GM18868 (cell line): ENCODE data around the gene LTBP1.

Experiments
- ATAC-seq: cut with Tn5 transposase; IDR thresholded peaks from one replicate; pipeline ENCODE4 v1.9.1; 2021; ENCODE audit warnings: mild to moderate bottlenecking, moderate library complexity; ENCODE audit not compliant: unreplicated experiment

The LTBP1 gene

GRCh38 chr2:33008716-33009115, 62.0 kb downstream of the LTBP1 start:
- no peak for ATAC-seq

GRCh38 chr2:33009249-33009648, 62.5 kb downstream of the LTBP1 start:
- no peak for ATAC-seq

GRCh38 chr2:33011373-33011772, 64.6 kb downstream of the LTBP1 start:
- no peak for ATAC-seq

- no peak for ATAC-seq
Measured at GRCh38 chr2:33011941-33012340, 65.2 kb downstream of the LTBP1 start.

DNA sequence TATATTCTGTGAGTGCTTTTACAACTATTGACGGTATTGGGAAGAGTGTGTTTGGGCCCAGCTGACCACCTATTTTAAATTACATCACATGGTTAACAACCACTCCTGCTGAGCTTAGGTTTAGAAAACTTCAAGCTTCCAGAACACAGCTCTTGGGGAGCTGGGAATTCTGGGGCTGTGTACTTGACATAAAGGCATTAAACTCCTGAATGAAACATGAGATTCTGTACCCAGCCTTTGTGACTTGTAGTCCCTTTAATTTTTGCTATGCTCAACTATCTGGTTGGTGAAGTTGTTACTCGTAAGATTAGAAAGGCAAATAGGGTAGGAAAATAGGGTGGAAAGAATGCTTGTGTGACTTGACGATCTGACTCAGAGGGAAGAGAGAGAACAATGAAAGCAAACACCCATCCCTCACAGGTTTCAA, 66.9 kb downstream of the LTBP1 start:
- ATAC-seq, result no peak

- no peak for ATAC-seq
Measured at GRCh38 chr2:33014268-33014667, 67.5 kb downstream of the LTBP1 start.

DNA sequence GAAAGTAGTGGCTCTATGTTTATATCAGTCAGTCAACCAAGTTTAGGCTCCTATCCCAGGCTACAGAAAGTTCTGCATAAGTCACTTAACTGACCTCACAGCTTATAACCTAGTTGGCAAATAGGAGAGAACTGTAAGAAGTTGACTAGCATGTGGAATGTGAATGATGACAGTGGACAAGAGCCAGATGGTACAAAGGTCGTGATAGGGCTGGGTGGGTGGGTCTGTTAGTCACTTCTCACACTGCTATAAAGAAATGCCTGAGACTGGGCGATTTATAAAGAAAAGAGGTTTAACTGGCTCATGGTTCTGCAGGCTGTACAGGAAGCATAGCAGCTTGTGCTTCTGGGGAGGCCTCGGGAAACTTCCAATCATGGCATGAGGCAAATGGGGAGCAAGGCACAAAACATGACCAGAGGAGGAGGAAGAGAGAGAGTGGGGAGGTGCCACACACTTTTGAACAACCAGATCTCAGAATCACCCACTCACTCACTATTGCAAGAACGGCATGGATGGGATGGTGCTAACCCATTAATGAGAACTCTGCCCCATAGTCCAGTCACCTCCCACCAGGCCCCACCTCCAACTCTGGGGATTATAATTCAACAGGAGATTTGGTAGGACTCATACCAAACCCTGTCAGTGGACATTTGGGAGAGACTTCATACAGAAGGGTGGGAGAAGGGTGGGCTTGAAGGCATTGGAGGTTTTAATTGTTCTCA, 68.8 kb downstream of the LTBP1 start:
- ATAC-seq, result no peak

GRCh38 chr2:33018271-33018670, 71.5 kb downstream of the LTBP1 start:
- no peak for ATAC-seq

DNA sequence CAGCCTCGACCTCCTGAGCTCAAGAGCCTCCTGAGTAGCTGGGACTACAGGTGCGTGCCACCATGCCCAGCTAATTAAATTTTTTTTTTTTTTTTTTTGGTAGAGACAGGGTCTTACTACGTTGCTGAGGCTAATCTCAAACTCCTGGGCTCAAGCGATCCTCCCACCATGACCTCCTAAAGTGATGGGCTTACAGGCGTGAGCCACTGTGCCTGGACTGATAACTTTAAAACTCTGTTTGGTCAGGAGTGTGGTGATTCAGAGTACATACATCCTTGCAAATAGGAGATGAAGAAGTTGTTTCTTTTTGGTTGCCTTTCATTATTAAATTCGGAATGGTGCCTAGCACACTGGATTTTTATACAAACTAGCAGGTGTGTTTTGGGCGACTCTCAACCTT, 73.0 kb downstream of the LTBP1 start:
- ATAC-seq, result no peak

GRCh38 chr2:33020883-33021282, 74.1 kb downstream of the LTBP1 start:
- ATAC-seq, result no peak

- ATAC-seq, result no peak
Measured at GRCh38 chr2:33021542-33022227, 74.9 kb downstream of the LTBP1 start.

DNA sequence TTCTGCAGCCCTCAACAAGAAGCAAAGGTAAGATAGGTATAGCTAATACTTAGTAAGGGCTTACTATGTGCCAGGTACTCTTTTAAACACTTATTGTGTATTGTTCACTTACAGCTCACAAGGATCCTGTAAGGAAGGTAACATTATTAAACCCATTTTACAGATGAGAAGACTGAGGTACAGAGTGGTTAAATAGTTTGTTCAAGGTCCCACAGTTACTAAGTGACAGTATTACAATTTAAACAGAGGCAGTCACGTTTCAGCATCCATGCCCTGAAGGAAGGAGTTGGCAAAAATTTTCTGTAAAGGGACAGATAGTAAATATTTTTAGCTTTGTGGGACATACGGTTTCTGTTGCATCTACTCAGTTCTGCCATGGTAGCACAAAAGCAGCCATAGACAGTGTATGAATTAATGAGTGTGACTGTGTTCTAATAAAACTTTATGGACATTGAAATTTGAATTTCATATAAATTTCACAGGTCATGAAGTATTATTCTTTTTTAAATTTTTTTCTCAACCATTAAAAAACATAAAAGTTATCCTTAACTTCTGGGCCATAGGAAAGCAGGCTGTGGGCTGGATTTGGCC, 75.7 kb downstream of the LTBP1 start:
- ATAC-seq, result no peak

DNA sequence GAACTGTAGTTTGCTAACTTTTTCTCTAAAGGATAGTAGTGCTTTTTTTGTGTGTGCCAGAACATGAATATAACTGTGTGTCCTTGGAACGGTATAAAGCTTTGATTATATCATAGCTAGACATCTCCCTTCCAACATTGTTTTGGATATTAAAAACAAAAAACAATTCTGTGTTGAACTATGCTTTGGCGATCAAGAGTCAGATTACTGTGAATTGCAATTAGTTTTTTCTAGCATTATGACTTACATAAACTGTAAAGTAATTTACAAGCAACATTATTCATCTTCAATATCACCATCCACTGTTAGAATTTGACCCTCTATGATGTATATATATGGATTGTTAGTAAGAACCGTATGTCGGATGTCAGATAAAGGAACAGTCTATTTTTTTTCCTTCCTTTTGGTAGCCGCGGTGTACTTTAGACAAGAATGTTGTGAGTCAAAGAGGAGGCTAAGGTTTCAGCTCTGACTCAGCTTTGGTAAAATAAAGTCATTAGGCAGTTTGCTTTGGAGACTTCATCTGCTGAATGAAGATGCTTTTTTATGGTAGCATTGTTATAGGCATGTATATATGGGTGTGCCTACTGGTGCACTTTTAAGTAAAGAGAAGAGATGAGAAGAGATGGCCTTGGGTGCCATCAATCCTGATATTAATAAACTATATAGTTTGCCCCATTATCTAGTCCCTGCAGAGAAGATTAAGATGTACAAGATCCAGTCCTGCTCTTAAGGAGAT, 76.4 kb downstream of the LTBP1 start:
- no peak for ATAC-seq

- ATAC-seq, result no peak
Measured at GRCh38 chr2:33023728-33024500, 77.2 kb downstream of the LTBP1 start.

- no peak for ATAC-seq
Measured at GRCh38 chr2:33024758-33025157, 78.0 kb downstream of the LTBP1 start.

- ATAC-seq, result no peak
Measured at GRCh38 chr2:33029459-33029858, 82.7 kb downstream of the LTBP1 start.

- no peak for ATAC-seq
Measured at GRCh38 chr2:33029926-33030325, 83.2 kb downstream of the LTBP1 start.

DNA sequence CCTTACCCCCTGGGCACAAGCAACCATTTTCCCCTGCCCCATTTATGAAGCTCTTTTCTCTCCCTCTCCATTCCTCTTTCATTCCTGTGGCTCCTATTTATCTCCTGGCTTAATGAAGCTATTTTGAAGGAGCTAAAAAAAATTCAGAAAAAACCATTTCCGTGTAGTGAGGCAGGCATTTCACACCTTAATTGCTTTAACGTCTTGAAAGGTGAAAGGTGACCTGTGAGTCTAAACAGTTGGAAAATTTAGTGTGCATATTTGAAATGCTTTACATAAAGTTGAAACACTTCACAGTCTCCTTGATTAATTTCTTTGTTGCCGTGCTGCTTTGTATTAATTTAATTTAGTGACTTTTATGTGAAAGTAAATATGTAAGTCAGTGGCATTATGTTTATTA, 83.6 kb downstream of the LTBP1 start:
- no peak for ATAC-seq

DNA sequence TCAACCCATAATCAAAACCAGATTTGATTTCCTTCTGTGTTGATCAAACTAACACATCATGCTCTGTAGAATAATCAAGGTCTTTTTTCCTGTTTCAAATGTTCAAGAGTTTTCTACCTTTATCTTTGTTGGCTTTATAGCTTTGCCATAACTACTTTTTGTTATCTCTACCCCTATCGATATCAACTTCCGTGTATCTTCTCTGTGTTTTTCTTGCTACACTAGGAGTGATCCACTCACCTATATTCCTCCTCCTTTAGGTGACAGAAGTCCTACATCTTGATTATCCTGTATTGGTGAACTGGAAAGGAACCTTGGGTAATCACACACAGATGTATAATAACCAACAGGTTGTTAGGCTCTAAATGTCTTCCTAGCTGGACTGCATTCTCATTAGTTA, 85.5 kb downstream of the LTBP1 start:
- no peak for ATAC-seq

GRCh38 chr2:33033606-33034081, 86.9 kb downstream of the LTBP1 start:
- ATAC-seq, result no peak

GRCh38 chr2:33034784-33035183, 88.0 kb downstream of the LTBP1 start:
- ATAC-seq, result no peak
